GM12878 (cell line): ENCODE measurements around the gene MAPRE2. TPM values are rescaled to one million over a fixed set of nuclear protein-coding genes. Genes with fewer than 3 reads are reported as not detected.

Source experiments
- BCLAF1 ChIP-seq: fragments of 450-650 bp; IDR thresholded peaks from 2 replicates; pipeline ENCODE4 v1.6.1; 2017; ENCODE audit warnings: antibody characterized with exemption, mild to moderate bottlenecking, moderate library complexity
- CEBPZ ChIP-seq: fragments of 150-350 bp; IDR thresholded peaks from 2 replicates; pipeline ENCODE4 v1.6.1; 2016; ENCODE audit warnings: low read depth, low read length
- NBN ChIP-seq: fragments of 450-650 bp; IDR thresholded peaks from 2 replicates; pipeline ENCODE4 v1.6.1; 2016
- NFIC ChIP-seq: IDR thresholded peaks from 2 replicates; pipeline ENCODE4 v1.6.1; 2012; ENCODE audit warnings: low read depth, mild to moderate bottlenecking, inconsistent platforms, low read length, moderate library complexity
- RB1 ChIP-seq: fragments of 450-650 bp; formaldehyde crosslinking; IDR thresholded peaks from 2 replicates; pipeline ENCODE4 v1.6.1; 2017; ENCODE audit warnings: mild to moderate bottlenecking, borderline replicate concordance
- SMC3 ChIP-seq: IDR thresholded peaks from 2 replicates; pipeline ENCODE4 v1.6.1; 2011; ENCODE audit warnings: low read length, improper control_type of control experiment, borderline replicate concordance
- SPI1 ChIP-seq: IDR thresholded peaks from 2 replicates; pipeline ENCODE4 v1.6.1; 2011; ENCODE audit warnings: low read depth, mild to moderate bottlenecking, low read length, moderate library complexity, borderline replicate concordance; ENCODE audit not compliant: insufficient read depth
- ZBTB11 ChIP-seq: fragments of 450-650 bp; formaldehyde crosslinking; IDR thresholded peaks from 2 replicates; pipeline ENCODE4 v1.5.0; 2022; ENCODE audit warnings: mild to moderate bottlenecking, missing genetic modification characterization
- polyA plus RNA-seq, 11 experiments: library from polyadenylated mRNA; depleted of rRNA in 4 of 11; unstranded in 6 of 11; stranded (reverse) in 5 of 11; fragments of >200 nt; fragmentation: Nextera tagmentation in 4 of 11; fragmentation: Illumina TruSeq in 1 of 11; extraction: Ambion mirVana in 4 of 11; extraction: Trizol in 1 of 11; gene quantifications; 1 replicate in 1 of 11; 2 replicates in 10 of 11; pipeline versions ENCODE4 v1.2.1 to v1.2.3, GENCODE V29; 2011 to 2016; ENCODE audit warnings: inconsistent platforms in 2 of 11, missing spikeins in 2 of 11, low read depth in 1 of 11
- total RNA-seq, 4 experiments: library from RNA; depleted of rRNA in 3 of 4; stranded (reverse); fragments of >200 nt in 3 of 4; fragmentation: Illumina TruSeq in 1 of 4; extraction: Trizol in 1 of 4; gene quantifications; 2 replicates each; pipeline versions ENCODE4 v1.2.1 to v1.2.3, GENCODE V29; 2013 to 2021

Gene MAPRE2
- total and polyA plus RNA-seq, 10 of the 15 experiments (the other 5 are each of a cell fraction or from before 2014, with no cell fraction given): 11.0 to 50.6 (median 24.0) TPM

- TF ChIP-seq CEBPZ (no peak), SPI1 (no peak), RB1 (no peak), BCLAF1 (no peak), ZBTB11 (CRISPR knock-in tag) (no peak), SMC3 (no peak), NBN (no peak), NFIC (no peak)
Observed at GRCh38 chr18:35179906-35180305, 138.7 kb downstream of the MAPRE2 start (continued).
